NCI-H345 (cell line): ENCODE results near the gene TMEM108.

Source experiments
- DNase-seq: peaks from one replicate; lab custom pipeline; 2025; lab: John Stamatoyannopoulos, UW

The TMEM108 gene

GRCh38 chr3:133278260-133279043 is 240.3 kb downstream of the TMEM108 start:
- no peak for DNase-seq

DNA sequence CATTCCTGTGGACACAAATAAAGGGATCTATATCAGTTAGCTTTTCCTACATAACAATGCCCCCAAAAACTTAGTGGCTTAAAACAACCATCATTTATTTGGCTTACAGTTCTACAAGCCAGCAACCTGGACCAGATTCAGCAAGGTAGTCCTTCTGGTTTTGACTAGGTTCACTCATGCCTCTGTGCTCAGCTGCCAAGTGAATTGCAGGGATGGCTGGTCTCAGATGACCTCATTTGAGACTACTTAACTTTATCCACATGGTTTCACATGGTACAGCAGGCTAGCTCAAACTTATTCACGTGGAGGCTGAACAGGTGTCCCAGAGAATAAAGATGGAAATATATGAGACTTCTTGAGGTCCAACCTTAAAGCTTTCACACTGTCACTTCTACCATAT is 242.4 kb downstream of the TMEM108 start:
- DNase-seq = no peak

GRCh38 chr3:133282236-133282635 is 244.0 kb downstream of the TMEM108 start:
- no peak for DNase-seq

DNA sequence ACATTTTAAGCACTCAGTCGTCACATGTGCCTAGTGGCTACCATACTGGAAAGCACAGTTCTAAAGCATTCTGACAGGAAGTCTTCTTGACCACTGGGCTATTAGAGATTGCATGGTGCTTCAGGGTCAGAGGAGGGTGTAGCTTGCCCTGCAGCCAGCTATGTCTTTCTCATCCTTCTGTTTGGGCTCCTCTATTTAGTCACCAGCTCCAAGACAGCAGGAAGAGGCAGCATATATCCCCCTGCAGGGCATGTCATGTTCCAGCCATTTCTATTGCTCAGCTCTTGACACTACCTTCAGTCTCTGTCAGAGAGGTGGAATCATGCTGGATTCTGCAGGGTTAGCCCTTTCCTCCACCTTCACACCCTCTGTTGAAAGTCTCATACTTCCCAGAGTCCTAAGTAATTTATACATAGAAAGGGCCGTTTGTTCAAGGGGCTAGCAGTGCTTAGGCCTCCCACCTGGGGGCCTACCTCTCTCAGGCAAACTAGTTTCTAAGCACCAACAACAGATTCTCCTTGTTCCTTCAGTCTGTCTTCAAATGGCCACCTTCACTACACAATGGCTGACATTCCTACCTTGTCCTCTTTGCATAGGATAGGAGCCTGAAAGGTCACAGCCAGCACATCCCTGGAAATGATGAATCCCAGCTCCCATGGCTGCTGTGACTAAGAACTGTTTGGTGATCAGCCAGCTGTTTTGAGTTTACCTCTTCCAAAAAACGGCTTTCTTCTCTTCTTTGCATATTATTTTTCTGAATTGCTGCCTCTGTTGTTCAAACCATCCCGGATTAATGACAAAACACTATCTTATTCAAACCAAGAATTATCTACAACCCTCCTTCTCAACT is 246.0 kb downstream of the TMEM108 start:
- DNase-seq = no peak

GRCh38 chr3:133289322-133289721 is 251.1 kb downstream of the TMEM108 start:
- DNase-seq = no peak

- no peak for DNase-seq
These were observed 254.1 kb downstream of the TMEM108 start for GRCh38 chr3:133292296-133292695.

DNA sequence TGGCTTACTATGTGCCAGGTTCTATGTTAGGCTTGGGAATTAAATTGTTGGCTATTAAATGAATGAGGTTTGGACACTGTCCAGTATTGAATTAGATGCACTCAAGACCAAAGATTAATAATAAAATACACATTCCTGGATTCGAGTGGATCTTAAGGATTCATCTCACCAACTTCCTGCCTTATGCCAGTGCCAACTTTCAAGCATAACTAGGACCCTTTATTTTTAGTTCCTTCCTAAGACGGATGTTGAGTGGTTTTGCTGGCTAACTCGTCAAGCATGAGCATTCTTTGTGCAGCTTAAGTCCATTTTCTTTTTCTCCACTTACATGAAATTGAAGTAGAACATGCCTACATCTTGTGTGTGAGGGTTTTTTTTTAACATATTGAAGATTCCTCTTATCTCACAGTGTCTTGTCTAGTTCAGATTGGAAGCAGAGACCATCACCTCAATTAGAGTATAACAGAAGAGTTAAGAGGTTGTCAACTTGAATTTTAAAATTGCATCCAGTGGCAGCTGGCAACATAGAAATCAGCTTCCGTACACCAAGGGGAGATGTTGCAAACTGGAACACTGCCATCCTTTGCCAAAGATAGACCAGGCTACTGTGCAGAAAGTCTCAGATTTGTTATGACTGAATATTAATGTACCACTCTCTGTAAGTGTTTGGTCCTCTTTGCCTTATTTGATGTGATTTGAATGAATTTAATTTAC is 255.4 kb downstream of the TMEM108 start:
- DNase-seq = no peak

DNA sequence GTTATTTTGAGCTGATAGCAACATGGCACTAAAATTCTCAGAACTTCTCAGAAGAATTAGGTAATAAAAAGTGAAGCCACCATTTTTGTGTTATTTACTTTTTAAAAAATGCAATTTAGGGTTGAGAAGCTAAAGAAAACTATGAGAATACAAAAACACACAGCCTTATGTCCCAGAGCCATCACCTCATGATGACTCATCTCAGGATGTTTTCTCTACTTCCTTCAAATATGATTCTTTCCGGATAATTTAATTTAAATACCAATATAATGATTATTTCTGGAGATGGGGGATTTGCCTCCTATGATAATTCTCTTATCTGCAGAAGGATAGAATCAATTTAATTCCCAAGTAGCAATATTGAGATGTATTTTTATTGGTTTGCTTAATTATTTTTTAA is 256.1 kb downstream of the TMEM108 start:
- DNase-seq = no peak

- peak; percentile 12 for DNase-seq
These were observed 257.2 kb downstream of the TMEM108 start for GRCh38 chr3:133295199-133295901.

DNA sequence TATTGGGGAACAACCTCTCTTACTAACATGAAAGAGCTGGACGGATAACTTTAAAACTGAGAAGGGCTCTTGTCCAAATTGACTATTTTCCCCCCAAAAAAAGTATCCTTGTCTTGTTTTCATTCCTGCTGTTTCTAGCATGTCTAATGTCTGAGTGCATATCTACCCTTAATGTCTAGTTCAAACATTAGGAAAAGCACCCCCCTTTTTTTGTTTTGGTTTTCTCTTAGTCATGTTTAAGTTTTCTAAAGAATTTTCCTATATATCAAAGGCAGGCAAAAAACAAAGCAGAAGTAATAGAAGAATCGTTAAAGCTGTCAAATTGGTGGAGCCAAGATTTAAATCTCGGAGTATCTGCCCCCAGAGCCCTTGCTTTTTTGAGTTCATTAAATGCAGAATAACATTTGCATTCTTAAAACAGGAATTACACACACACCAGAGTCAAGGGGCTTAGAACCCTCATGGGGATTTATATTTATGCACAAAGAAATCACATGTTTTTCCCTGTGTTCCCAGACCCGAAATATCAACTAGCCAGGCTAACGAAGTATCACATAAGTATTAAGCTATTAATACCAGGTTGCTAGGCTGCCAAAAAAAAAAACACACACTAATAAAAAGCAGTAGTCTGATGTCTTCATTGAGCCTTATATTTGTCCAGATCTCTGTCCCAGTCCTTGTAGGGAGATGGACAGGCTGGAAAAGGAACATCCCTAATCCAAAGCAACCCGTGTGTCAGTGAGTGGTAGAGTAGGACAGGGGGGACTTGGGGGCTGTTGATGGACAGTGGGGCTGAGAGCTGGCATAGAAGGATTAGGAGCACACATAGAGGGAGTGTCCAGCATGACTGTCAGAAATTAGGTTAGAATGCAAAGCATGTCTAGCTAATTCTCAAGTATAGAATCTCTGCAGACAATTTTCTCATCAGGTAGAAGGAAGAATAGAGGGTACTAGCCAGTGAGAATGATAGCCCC is 258.0 kb downstream of the TMEM108 start:
- DNase-seq = no peak

DNA sequence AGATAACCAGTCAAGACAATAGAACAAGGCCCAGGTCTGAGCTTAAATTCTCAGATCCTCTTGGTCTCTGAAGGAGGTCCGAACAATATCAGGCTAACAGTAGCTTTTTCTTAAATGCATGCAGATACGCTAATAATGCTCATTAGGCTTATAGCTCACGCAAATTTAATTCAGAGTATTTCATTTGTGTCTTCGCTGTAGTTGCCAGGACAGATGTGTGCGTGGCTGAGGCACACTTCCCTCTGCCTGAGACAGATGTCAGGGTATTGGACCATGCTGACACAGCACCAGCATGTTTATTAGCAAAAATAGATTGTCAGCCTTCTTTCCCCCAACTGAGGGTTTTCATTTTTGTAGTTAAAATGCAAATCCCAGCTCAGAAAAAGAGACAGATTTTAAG is 258.8 kb downstream of the TMEM108 start:
- no peak for DNase-seq

DNA sequence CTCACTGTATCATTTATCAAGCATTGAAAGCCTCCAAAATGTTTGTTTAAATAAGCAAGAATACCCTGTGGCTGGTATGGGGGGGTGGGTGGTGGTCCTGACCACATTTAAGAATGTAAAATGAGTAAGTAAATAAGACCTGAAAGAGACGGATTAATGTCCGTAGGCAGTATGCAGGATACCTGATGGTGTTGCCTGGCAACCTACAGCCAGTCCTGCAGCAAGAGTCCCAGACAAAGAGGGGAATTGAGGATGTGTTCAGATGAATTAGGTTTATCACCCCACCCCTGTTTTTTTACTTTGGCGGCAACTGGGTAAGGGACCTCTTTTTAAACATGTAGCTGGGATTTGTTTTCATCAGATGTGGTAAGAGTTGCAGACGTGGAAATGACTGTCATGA is 261.9 kb downstream of the TMEM108 start:
- no peak for DNase-seq

- DNase-seq = no peak
These were observed 263.0 kb downstream of the TMEM108 start for GRCh38 chr3:133301194-133301593.

- no peak for DNase-seq
These were observed 263.5 kb downstream of the TMEM108 start for GRCh38 chr3:133301731-133302130.

- no peak for DNase-seq
These were observed 265.2 kb downstream of the TMEM108 start for GRCh38 chr3:133303430-133303829.

DNA sequence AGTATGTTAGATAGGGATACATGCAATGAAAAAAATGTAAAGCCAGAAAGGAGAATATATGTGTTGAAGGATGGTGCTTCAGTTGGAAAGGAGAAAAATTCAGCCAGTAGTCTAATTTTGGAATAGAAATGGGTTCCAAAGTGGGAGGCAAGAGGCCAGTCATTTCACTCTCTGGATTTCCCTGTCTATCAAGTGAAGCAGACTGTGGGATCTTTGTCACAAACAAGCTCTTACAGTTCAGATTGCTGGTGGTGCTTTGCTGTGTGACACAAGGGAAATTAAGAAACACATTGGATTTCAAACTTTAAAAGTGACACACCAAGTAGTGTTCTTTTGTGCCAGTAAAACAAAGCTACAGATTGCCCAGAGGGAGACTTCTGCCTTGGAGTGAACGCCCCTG is 279.7 kb downstream of the TMEM108 start:
- DNase-seq = no peak

DNA sequence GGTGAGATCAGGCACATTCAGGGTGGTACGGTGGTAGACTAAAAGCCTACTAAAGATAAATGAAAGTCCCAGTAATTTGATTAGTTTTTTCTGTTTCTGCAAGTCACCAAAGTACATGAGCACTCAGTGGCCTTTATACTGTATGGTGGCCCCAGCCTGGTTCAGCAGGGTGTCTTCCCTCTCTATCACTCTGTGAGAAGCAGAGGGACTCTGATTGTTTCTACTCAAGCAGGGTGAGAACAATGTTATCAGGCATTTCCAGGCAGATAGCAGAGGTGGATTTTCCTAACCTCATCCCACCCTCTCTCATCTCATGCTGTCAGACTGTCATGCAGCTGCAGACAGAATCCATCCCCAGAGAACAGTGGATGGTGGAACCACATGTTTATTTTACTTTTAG is 290.2 kb downstream of the TMEM108 start:
- DNase-seq = no peak

DNA sequence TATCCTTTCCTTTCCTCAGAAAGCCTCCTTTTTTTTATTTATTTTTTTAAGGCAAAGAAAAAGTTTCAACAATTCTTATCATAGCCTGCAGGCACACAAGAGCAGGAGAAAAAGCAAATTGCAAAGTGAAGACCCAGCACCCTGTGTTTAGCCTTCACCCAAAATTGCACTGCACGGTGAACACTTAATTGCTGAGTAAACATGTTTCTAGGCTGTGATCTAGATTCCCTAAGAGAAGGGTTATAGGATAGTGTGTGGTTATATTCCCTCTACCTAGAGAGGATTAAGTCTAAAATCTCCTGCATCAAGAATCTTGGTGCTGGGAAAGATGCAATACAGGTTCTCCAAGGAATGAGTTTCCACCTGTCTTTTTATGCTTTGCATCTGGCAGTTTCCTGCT is 291.4 kb downstream of the TMEM108 start:
- no peak for DNase-seq

DNA sequence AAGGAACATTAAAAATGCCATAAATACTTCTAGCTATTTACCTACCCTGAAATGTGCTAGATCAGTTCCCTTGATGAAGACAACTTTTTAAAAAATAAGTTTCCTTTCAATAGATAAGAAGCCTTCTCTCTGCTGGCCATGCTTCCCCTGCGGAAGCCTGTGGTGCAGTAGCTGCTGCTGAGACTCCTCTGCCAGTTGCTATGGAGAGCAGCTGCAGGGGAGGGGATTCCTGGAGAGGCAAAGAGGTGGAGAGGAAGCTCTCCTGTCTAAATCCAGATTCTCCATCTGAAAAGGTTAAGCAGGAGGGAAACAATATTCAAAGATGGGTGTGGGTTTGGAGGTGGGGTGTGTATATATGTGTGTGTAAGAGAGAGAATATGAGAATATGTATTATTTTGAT is 291.9 kb downstream of the TMEM108 start:
- DNase-seq = peak; percentile 2

DNA sequence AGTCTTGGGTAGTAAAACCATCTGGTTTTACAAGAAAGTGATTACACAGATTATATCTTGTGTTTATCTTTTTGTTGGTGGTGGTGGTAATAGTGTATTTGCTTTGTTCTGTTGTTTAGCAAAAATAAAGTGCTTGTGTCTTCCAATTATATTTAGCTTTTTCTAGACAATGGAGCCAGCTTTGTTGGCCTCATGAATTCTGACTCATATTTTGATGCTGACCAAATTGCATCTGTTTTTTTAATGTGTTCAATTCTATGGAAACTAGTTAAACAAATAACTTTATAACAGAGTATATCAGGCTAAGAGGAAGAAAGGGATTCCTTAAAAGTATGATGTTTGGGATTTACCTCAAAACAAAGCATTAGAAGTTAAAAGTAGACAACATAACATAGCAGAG is 292.3 kb downstream of the TMEM108 start:
- DNase-seq = no peak

DNA sequence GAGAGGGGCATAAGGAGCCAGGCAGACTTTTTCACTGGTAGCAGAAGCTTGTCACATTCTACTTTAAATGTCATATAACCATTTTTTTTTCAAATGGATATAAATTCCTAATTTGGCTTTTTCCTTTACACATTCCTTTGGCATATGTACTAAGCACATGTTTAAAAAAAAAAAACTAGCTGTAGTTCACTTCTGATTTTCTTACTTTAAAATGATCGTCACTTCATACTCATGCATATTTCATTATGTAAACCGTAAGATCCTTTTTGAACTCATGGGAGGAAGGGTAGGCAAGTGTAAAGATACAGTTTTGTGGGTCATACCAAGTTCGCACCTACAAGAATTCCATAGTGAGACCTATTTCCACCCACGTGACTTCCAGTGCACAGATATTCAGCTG is 316.5 kb downstream of the TMEM108 start:
- DNase-seq = no peak
